ENCODE results near the gene VIL1. TPM values are rescaled to one million over a fixed set of nuclear protein-coding genes. Genes with fewer than 3 reads are reported as not detected.
A peak's percentile ranks its signal among the peaks of the same experiment; 100 is the strongest.

VIL1 gene
- total RNA-seq, 1 experiment from 2014 or later, result not detected

- no peak overlapping the region for H3K4me3 ChIP-seq (ENCODE audit: low read depth, low read length, poor library complexity, severe bottlenecking)
- H3K4me1 ChIP-seq (ENCODE audit: insufficient read depth, low read length, poor library complexity, severe bottlenecking), result peaks cover 47% of the 10 kb centered on the region
- ChIA-PET POLR2A (ENCODE audit: low non-redundant PET) (no interaction called here), CTCF (no interaction called here)
- no peaks in the 10 kb centered on the region for H3K27me3 ChIP-seq (replicated peaks; ENCODE audit: insufficient read depth, low read depth, low read length, poor library complexity)
- H3K36me3 ChIP-seq (ENCODE audit: insufficient read depth, low read length, poor library complexity, severe bottlenecking), result peaks cover 35% of the 10 kb centered on the region
- H3K9me3 ChIP-seq (ENCODE audit: low read depth, low read length, poor library complexity, severe bottlenecking), result no peaks in the 10 kb centered on the region
- no TSS peak for BruUV-seq (replicated peaks)
- DNase-seq (ENCODE audit: low spot score), result no peak
- no peak overlapping the region for H3K27ac ChIP-seq (ENCODE audit: low read depth, low read length, poor library complexity, severe bottlenecking)
- intact Hi-C loops (cut with micrococcal nuclease; ENCODE audit: unreplicated experiment), result no loop called here
- TF ChIP-seq CTCF (conservative IDR thresholded peaks at IDR 0.05; ENCODE audit: low read depth, low read length) (no peak), EZH2 (IDR thresholded peaks at IDR 0.05; ENCODE audit: borderline replicate concordance, low read depth, low read length, poor library complexity, severe bottlenecking) (no peak)
These were observed 16.4 kb upstream of the VIL1 start for GRCh38 chr2:218402491-218402901.

GRCh38 chr2:218402911-218403411 lies 16.0 kb upstream of the VIL1 start:
- H3K27me3 ChIP-seq (replicated peaks; ENCODE audit: insufficient read depth, low read depth, low read length, poor library complexity), result no peaks in the 10 kb centered on the region
- no peak for DNase-seq (ENCODE audit: low spot score)
- no peak overlapping the region for H3K4me3 ChIP-seq (ENCODE audit: low read depth, low read length, poor library complexity, severe bottlenecking)
- TF ChIP-seq EZH2 (IDR thresholded peaks at IDR 0.05; ENCODE audit: borderline replicate concordance, low read depth, low read length, poor library complexity, severe bottlenecking) (no peak), CTCF (conservative IDR thresholded peaks at IDR 0.05; ENCODE audit: low read depth, low read length) (no peak)
- POLR2A ChIA-PET (ENCODE audit: low non-redundant PET), result no interaction called here
- H3K4me1 ChIP-seq (ENCODE audit: insufficient read depth, low read length, poor library complexity, severe bottlenecking), result peaks cover 42% of the 10 kb centered on the region
- peaks cover 35% of the 10 kb centered on the region for H3K36me3 ChIP-seq (ENCODE audit: insufficient read depth, low read length, poor library complexity, severe bottlenecking)
- H3K9me3 ChIP-seq (ENCODE audit: low read depth, low read length, poor library complexity, severe bottlenecking), result no peaks in the 10 kb centered on the region
- peak overlapping the region; percentile 10 for H3K27ac ChIP-seq (ENCODE audit: low read depth, low read length, poor library complexity, severe bottlenecking)
- BruUV-seq (replicated peaks), result no TSS peak
- CTCF ChIA-PET, result no interaction called here
- intact Hi-C loops (cut with micrococcal nuclease; ENCODE audit: unreplicated experiment), result no loop called here

- peak overlapping the region; percentile 79 for H3K27ac ChIP-seq (ENCODE audit: low read depth, low read length, poor library complexity, severe bottlenecking)
- peaks cover 35% of the 10 kb centered on the region for H3K36me3 ChIP-seq (ENCODE audit: insufficient read depth, low read length, poor library complexity, severe bottlenecking)
- intact Hi-C loops (cut with micrococcal nuclease; ENCODE audit: unreplicated experiment), result no loop called here
- no TSS peak for BruUV-seq (replicated peaks)
- POLR2A ChIA-PET (ENCODE audit: low non-redundant PET), result no interaction called here
- CTCF ChIA-PET, result interaction anchor here (0.8 kb wide), 1 partner anchor 284 kb away, joined by 3 read pairs; no protein-coding TSS in a partner anchor
- peaks cover 34% of the 10 kb centered on the region for H3K4me1 ChIP-seq (ENCODE audit: insufficient read depth, low read length, poor library complexity, severe bottlenecking)
- no peak for DNase-seq (ENCODE audit: low spot score)
- no peaks in the 10 kb centered on the region for H3K27me3 ChIP-seq (replicated peaks; ENCODE audit: insufficient read depth, low read depth, low read length, poor library complexity)
- TF ChIP-seq EZH2 (IDR thresholded peaks at IDR 0.05; ENCODE audit: borderline replicate concordance, low read depth, low read length, poor library complexity, severe bottlenecking), result no peak
- no peak for TF ChIP-seq CTCF (conservative IDR thresholded peaks at IDR 0.05; ENCODE audit: low read depth, low read length)
- no peak overlapping the region for H3K4me3 ChIP-seq (ENCODE audit: low read depth, low read length, poor library complexity, severe bottlenecking)
- H3K9me3 ChIP-seq (ENCODE audit: low read depth, low read length, poor library complexity, severe bottlenecking), result no peaks in the 10 kb centered on the region
These were observed 15.1 kb upstream of the VIL1 start for GRCh38 chr2:218403810-218404209.
